SK-MEL-5 (cell line): Measurements from ENCODE around the gene TAS2R16. TPM values are rescaled to one million over a fixed set of nuclear protein-coding genes. Genes with fewer than 3 reads are reported as not detected.
"Not testable (repeated sequence)": the region's sequence is repeated elsewhere in the genome, so short reads cannot be mapped to it uniquely, and the experiment has no call there.

Source experiments
- DNase-seq: peaks from one replicate; pipeline ENCODE4 v3.0.0-alpha.2; 2016; ENCODE audit warnings: low read depth, low spot score
- in situ Hi-C: cut with HindIII; loops from 2 replicates; pipeline ENCODE4 v1.10.0; 2016; ENCODE audit warnings: low sequenced_read_pairs, high pct_unique_total_duplicates, low pct_unique_long_range_greater_than_20kb
- total RNA-seq: library from RNA; depleted of rRNA; stranded (reverse); fragments of >200 nt; shearing (Covaris generic); gene quantifications from 2 replicates; pipeline ENCODE4 v1.2.3, GENCODE V29; 2014; rRNA removed

TAS2R16 gene
- total RNA-seq, 1 experiment from 2014 or later = not detected

- no peak for DNase-seq
- in situ Hi-C loops = no loop called here
Measured at GRCh38 chr7:122987463-122987862, 8.0 kb downstream of the TAS2R16 start.

- DNase-seq = peak; percentile 73
- in situ Hi-C loops = no loop called here
Measured at GRCh38 chr7:122984021-122984420, 11.5 kb downstream of the TAS2R16 start.

GRCh38 chr7:122983261-122983660 lies 12.2 kb downstream of the TAS2R16 start:
- in situ Hi-C loops = no loop called here
- DNase-seq = peak; percentile 89

GRCh38 chr7:122975341-122975740 lies 20.2 kb downstream of the TAS2R16 start:
- in situ Hi-C loops = no loop called here
- peak; percentile 87 for DNase-seq

GRCh38 chr7:122974229-122974628 lies 21.3 kb downstream of the TAS2R16 start:
- DNase-seq = peak; percentile 19
- in situ Hi-C loops = no loop called here

- in situ Hi-C loops = no loop called here
- DNase-seq = peak; percentile 20
Measured at GRCh38 chr7:122972056-122972455, 23.4 kb downstream of the TAS2R16 start.

- in situ Hi-C loops = no loop called here
- no peak for DNase-seq
Measured at GRCh38 chr7:122970740-122971725, 24.5 kb downstream of the TAS2R16 start.

GRCh38 chr7:122968389-122968788 lies 27.1 kb downstream of the TAS2R16 start:
- in situ Hi-C loops = no loop called here
- DNase-seq = no peak

- DNase-seq = no peak
- in situ Hi-C loops = no loop called here
Measured at GRCh38 chr7:122965306-122965705, 30.2 kb downstream of the TAS2R16 start.

- DNase-seq, in situ Hi-C loops: not testable (repeated sequence)
Measured at GRCh38 chr7:122953678-122954077, 41.8 kb downstream of the TAS2R16 start.

GRCh38 chr7:122951006-122951405 lies 44.5 kb downstream of the TAS2R16 start:
- in situ Hi-C loops = no loop called here
- DNase-seq = no peak

GRCh38 chr7:122949186-122949585 lies 46.3 kb downstream of the TAS2R16 start:
- DNase-seq = no peak
- in situ Hi-C loops = no loop called here

Other genes with a start within 250 kb of the TAS2R16 start
- gene CADPS2, start 109.2 kb downstream of the TAS2R16 start, total RNA-seq = 38.5 and 40.8 TPM in 2 replicates
- not detected in 2 replicates for gene SLC13A1, start 204.3 kb upstream of the TAS2R16 start, total RNA-seq